Duodenal mucosa (tissue), 2 donors: ENCODE results near the gene COL9A2.
A peak's percentile ranks its signal among the peaks of the same experiment; 100 is the strongest.

Source experiments
- H3K27ac ChIP-seq: one replicate; pipeline ENCODE4 v1.7.0; 2013; ENCODE audit warnings: low read depth, low read length
- H3K27me3 ChIP-seq, 2 donors: one replicate each; pipeline ENCODE4 v1.7.0; 2013; ENCODE audit warnings: low read length in 2 of 2, control low read depth in 1 of 2; ENCODE audit not compliant: insufficient read depth in 2 of 2, control insufficient read depth in 1 of 2
- H3K36me3 ChIP-seq, 2 donors: one replicate each; pipeline ENCODE4 v1.7.0; 2013; ENCODE audit warnings: low read length in 2 of 2, control low read depth in 1 of 2; ENCODE audit not compliant: insufficient read depth in 2 of 2, control insufficient read depth in 1 of 2
- H3K4me1 ChIP-seq, 2 donors: one replicate each; pipeline ENCODE4 v1.7.0; 2013; ENCODE audit warnings: low read length in 2 of 2, control low read depth in 1 of 2; ENCODE audit not compliant: insufficient read depth in 2 of 2, control insufficient read depth in 1 of 2
- H3K4me3 ChIP-seq, 2 donors: one replicate each; pipeline ENCODE4 v1.7.0; 2013; ENCODE audit warnings: low read length in 2 of 2, low read depth in 1 of 2
- H3K9ac ChIP-seq, 2 donors: one replicate each; pipeline ENCODE4 v1.7.0; 2013; ENCODE audit warnings: low read length in 2 of 2, low read depth in 1 of 2
- H3K9me3 ChIP-seq, 2 donors: one replicate each; pipeline ENCODE4 v1.7.0; 2013; ENCODE audit warnings: low read length in 2 of 2, control low read depth in 1 of 2; ENCODE audit not compliant: control insufficient read depth in 1 of 2

The COL9A2 gene

DNA sequence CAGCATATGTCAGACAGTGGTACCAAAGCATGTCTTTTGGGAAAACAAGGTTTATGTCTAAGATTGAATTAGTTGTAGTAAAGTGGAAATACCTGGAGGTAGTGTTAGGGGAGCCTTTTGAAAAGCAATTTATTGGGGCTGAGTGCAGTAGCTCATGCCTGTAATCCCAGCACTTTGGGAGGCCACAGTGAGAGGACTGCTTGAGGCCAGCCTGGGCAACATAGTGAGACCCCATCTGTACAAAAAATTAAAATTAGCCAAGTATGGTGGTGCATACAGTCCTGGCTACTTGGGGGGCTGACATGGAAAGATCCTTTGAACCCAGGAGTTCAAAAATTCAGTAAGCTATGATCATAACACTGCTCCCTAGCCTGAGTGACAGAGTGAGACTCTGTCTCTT lies 51.8 kb downstream of the COL9A2 start:
- H3K9me3 ChIP-seq: no peaks in the 10 kb centered on the region
- H3K4me1 ChIP-seq: no peaks in the 10 kb centered on the region
- no peak overlapping the region for H3K4me3 ChIP-seq
- H3K27ac ChIP-seq: no peak overlapping the region
- H3K36me3 ChIP-seq: peaks cover 18 to 71% of the 10 kb centered on the region in 2 donors
- no peaks in the 10 kb centered on the region for H3K27me3 ChIP-seq
- no peak overlapping the region for H3K9ac ChIP-seq

GRCh38 chr1:40264354-40264781 lies 52.7 kb downstream of the COL9A2 start:
- Histone ChIP-seq H3K9ac (no peak overlapping the region), H3K9me3 (no peaks in the 10 kb centered on the region), H3K27ac (no peak overlapping the region), H3K4me1 (peaks cover 0 to 4% of the 10 kb centered on the region in 2 donors), H3K36me3 (peaks cover 18 to 71% of the 10 kb centered on the region in 2 donors), H3K27me3 (no peaks in the 10 kb centered on the region), H3K4me3 (no peak overlapping the region)

DNA sequence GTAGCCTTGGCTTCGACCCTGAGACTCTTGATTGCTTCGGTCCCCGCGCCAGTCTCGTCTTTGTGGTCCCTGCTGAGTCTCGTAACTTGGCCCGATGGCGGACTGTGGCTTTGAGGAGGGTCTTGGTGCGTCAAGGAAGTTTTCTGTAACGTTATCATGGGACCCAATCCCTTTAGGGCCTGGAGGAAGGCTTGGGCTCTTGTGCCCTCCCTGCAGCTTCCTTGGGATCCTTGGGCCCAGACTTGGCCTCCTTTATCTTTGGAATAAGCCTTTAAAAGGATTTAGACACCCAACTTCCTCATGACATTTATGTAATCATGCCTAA lies 58.7 kb downstream of the COL9A2 start:
- H3K4me3 ChIP-seq: peak overlapping the region; percentile 91 to 95
- H3K36me3 ChIP-seq: peaks cover 14 to 35% of the 10 kb centered on the region in 2 donors
- peak overlapping the region; percentile 92 for H3K27ac ChIP-seq
- H3K27me3 ChIP-seq: no peaks in the 10 kb centered on the region
- no peaks in the 10 kb centered on the region for H3K9me3 ChIP-seq
- H3K9ac ChIP-seq: peak overlapping the region; percentile 84 to 87
- peaks cover 5 to 14% of the 10 kb centered on the region in 2 donors for H3K4me1 ChIP-seq

DNA sequence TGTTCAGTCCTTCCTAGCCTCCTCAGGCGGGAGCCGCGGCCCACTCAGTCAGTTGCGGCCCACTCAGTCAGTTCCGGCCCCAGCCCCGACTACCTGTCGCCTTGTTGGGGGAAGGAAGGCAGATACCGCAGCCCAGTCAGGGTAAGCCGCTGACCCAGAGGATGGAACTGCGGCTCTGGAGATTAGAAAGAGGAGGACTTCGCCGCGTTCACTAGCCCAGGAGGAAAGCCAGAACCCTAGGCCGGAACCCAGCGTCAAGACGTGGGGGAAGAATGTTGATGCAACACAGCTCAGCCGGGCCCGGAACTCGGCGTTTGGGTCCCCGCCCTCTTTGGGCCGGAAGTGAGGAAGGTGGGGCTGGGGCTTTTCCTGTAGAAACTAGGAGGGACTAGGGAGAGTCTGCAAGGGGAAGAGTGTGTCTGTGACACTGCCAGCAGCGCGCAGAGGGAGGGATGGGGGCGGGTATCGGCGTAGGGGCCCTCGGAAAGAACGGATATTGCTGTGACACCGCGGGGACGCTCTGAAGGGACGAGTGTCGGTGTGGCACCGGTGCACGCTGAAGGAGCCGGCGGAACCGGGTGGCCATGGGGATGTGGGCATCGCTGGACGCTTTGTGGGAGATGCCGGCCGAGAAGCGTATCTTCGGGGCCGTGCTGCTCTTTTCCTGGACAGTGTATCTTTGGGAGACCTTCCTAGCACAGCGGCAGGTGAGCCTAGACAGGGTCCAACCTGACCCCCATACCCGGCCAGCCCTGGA lies 59.2 kb downstream of the COL9A2 start, which contains the start of gene ZMPSTE24:
TSS of gene ZMPSTE24 (plus strand) at position 549 of the 757 bp plus-strand sequence. CDS start at position 585, 36 bp downstream.
- Histone ChIP-seq H3K36me3 (peaks cover 11 to 31% of the 10 kb centered on the region in 2 donors), H3K27ac (peak within 1 kb of the TSS; percentile 92), H3K9ac (peak within 1 kb of the TSS; percentile 87 to 95), H3K4me3 (peak within 1 kb of the TSS; percentile 91 to 95), H3K4me1 (peaks cover 5 to 14% of the 10 kb centered on the region in 2 donors), H3K9me3 (no peaks in the 10 kb centered on the region), H3K27me3 (no peaks in the 10 kb centered on the region)

DNA sequence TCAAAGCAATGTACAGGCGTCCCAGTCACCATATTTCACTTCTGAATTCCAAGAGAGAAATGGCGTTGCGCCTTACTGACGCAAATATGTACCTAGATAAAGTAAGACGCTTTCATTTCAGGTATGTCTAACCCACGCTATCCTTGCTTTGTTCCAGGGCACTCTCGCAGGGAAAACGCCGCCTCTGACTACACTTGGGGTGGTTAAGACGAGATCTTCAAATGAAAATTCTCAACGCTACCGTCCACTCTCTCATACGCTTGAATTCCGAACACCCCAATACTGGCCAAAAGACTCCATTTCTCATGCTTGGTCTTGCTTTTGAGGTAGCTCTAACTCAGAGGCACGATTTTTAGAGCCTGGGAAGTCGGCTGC lies 59.8 kb downstream of the COL9A2 start:
- Histone ChIP-seq H3K4me1 (peaks cover 5 to 14% of the 10 kb centered on the region in 2 donors), H3K9ac (peak overlapping the region; percentile 81 to 95), H3K9me3 (no peaks in the 10 kb centered on the region), H3K4me3 (peak overlapping the region; percentile 91 to 95), H3K27ac (peak overlapping the region; percentile 92), H3K27me3 (no peaks in the 10 kb centered on the region), H3K36me3 (peaks cover 8 to 26% of the 10 kb centered on the region in 2 donors)

DNA sequence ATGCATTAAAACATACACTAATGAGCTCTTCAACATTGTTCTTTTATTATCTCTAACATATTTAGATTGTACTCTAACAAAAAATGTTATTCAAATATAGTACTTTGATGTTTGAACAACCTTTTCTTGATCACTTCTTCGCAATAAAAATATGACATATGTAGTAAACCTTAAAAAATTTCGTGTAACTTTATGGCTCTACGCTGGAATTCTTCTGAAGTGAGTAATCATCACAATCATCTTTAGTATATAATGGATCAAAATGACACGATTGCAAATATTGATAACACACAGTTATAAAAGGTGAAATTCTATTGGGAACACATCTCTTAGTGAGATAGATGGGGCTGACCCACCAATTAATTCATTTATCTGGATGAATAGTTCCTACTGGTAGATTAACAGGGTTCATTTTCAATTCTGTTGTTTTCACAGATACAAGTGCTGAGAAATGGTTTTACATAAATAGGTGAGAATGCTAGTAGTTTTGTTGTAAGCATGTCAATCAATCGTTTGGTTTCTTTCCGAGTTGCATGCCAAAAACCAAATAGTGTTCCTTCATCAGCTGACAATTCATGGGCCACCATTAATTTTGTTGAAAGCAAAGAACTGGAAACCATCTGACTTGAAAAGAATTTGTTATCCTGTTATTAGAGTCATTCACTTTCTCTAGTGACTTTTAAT lies 60.5 kb downstream of the COL9A2 start:
- Histone ChIP-seq H3K27ac (no peak overlapping the region), H3K4me1 (peaks cover 5 to 14% of the 10 kb centered on the region in 2 donors), H3K4me3 (peak overlapping the region; percentile 91 to 95), H3K9me3 (no peaks in the 10 kb centered on the region), H3K27me3 (no peaks in the 10 kb centered on the region), H3K9ac (peak overlapping the region in 1 of 2 donors; percentile 95), H3K36me3 (peaks cover 8 to 20% of the 10 kb centered on the region in 2 donors)

- Histone ChIP-seq H3K36me3 (peaks cover 0 to 7% of the 10 kb centered on the region in 2 donors), H3K4me3 (no peak overlapping the region), H3K27ac (no peak overlapping the region), H3K9me3 (no peaks in the 10 kb centered on the region), H3K4me1 (peaks cover 5 to 14% of the 10 kb centered on the region in 2 donors), H3K9ac (no peak overlapping the region), H3K27me3 (no peaks in the 10 kb centered on the region)
These were observed 61.9 kb downstream of the COL9A2 start for GRCh38 chr1:40255231-40255630.

GRCh38 chr1:40252601-40253000 lies 64.5 kb downstream of the COL9A2 start:
- H3K27ac ChIP-seq: no peak overlapping the region

GRCh38 chr1:40251456-40251855 lies 65.6 kb downstream of the COL9A2 start:
- Histone ChIP-seq H3K36me3 (no peaks in the 10 kb centered on the region), H3K4me3 (no peak overlapping the region), H3K27me3 (no peaks in the 10 kb centered on the region), H3K4me1 (peaks cover 0 to 8% of the 10 kb centered on the region in 2 donors), H3K27ac (no peak overlapping the region), H3K9me3 (no peaks in the 10 kb centered on the region), H3K9ac (no peak overlapping the region)

More at GRCh38 chr1:40252601-40253000, 64.5 kb downstream of the COL9A2 start:
- H3K9ac ChIP-seq: no peak overlapping the region
- H3K36me3 ChIP-seq: no peaks in the 10 kb centered on the region
- H3K9me3 ChIP-seq: no peaks in the 10 kb centered on the region
- H3K4me3 ChIP-seq: no peak overlapping the region
- peaks cover 0 to 14% of the 10 kb centered on the region in 2 donors for H3K4me1 ChIP-seq
- H3K27me3 ChIP-seq: no peaks in the 10 kb centered on the region
